Iris pigment epithelial cell (primary cell): Measurements from ENCODE around the gene MAGIX.

Source experiments
- DNase-seq: peaks from one replicate; pipeline ENCODE4 v3.0.0-alpha.2; 2011; ENCODE audit warnings: low read depth

MAGIX gene

GRCh38 chrX:49206543-49206942, 44.0 kb downstream of the MAGIX start:
- no peak for DNase-seq

GRCh38 chrX:49208399-49208798, 45.8 kb downstream of the MAGIX start:
- DNase-seq = no peak

GRCh38 chrX:49209434-49210251, 47.1 kb downstream of the MAGIX start:
- DNase-seq = no peak

GRCh38 chrX:49210406-49210805, 47.8 kb downstream of the MAGIX start:
- no peak for DNase-seq

- DNase-seq = no peak
These were observed 48.5 kb downstream of the MAGIX start for GRCh38 chrX:49211074-49211473.

- DNase-seq = no peak
These were observed 49.7 kb downstream of the MAGIX start for GRCh38 chrX:49212209-49212608.

GRCh38 chrX:49212861-49213260, 50.3 kb downstream of the MAGIX start:
- DNase-seq = no peak

- DNase-seq = no peak
These were observed 51.9 kb downstream of the MAGIX start for GRCh38 chrX:49214416-49214815.

GRCh38 chrX:49214996-49215526, 52.5 kb downstream of the MAGIX start:
- DNase-seq = no peak
